HS-27A (cell line): ENCODE data around the gene MBOAT1.
"Not testable (repeated sequence)": the region's sequence is repeated elsewhere in the genome, so short reads cannot be mapped to it uniquely, and the experiment has no call there.

Experiments
- DNase-seq: peaks from one replicate; pipeline ENCODE4 v3.0.0-alpha.2; 2012; ENCODE audit warnings: low read depth, missing footprints

The MBOAT1 gene

DNA sequence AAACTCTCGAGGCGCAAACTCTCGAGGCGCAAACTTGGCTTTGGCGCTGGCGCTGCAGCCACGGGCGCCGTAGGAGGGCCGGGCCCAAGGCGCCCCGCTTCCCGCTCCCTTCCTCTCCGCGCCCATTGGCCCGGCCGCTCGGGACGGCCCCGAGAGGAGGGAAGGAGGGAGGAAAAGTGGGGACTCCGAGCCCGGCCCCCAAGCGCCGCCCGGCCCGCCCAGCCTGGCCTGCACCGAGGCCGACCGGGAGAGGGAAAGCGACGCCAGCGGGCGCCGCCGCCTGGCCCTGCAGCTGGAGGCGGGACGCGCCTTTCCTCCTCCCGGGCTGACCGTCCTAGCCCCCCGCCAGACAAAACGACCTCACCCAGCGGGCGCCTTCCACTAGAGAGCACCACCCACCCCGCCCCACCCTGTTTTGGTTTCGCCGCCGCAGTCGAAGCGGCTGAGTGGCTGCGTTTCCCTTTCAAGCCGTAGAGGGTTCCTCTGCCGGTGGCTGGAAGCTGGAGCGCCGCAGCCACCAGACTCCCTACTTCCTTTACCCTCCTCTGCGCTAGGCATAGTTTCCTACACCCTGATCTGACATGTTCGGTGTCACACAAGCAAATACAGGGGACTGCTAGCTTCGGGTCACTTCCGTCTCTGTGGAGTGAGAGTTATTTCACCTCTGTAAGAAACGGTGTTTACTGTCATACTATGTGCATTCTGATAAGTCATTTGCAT, at the start of gene MBOAT1:
Gene MBOAT1 (minus strand): TSS at position 78 of the 720 bp plus-strand sequence. CDS start 235 bp downstream, outside the sequence.
- DNase-seq: peak; percentile 77

GRCh38 chr6:20261685-20262084, 49.4 kb upstream of the MBOAT1 start:
- no peak for DNase-seq

- DNase-seq: no peak
These were observed 48.1 kb upstream of the MBOAT1 start for GRCh38 chr6:20260360-20260759.

- no peak for DNase-seq
These were observed 47.2 kb upstream of the MBOAT1 start for GRCh38 chr6:20259316-20260049.

DNA sequence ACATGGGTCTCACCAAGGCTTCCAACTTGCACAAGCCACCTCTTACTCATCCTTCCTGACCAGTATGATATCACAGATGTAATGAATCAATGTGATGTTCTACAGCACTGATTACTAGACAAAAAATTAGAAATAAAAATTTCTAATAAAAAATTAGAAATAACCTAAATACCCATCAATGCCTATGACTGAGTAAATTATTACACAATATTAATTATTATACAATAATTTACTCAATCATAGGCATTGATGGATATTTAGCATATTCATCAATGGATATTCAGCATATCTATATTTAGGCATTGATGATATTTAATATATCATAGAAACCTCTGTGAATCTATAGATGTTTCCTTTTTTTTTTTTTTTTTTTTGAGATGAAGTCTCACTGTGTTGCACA, 43.2 kb upstream of the MBOAT1 start:
- no peak for DNase-seq

GRCh38 chr6:20254295-20254694, 42.0 kb upstream of the MBOAT1 start:
- DNase-seq: no peak

DNA sequence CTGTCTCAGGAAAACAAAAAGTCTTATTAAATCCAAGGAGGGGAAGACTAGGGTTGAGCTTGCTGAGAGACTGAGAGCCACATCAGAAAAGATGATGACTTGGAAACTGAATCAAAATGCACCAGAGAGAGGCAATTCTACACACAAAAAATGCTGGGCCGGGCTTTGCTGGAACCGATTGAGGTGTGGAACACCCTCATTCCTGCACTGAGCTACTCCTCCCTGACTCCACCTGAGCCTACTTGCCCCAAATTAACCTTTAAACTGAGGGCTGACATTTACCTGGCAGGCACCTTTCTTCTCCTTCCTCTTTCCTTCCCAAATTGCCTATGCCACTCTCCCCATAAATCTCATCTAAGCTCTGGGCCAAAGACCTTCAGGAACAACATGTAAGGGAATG, 40.8 kb upstream of the MBOAT1 start:
- no peak for DNase-seq

- DNase-seq: no peak
These were observed 40.0 kb upstream of the MBOAT1 start for GRCh38 chr6:20252311-20252710.

DNA sequence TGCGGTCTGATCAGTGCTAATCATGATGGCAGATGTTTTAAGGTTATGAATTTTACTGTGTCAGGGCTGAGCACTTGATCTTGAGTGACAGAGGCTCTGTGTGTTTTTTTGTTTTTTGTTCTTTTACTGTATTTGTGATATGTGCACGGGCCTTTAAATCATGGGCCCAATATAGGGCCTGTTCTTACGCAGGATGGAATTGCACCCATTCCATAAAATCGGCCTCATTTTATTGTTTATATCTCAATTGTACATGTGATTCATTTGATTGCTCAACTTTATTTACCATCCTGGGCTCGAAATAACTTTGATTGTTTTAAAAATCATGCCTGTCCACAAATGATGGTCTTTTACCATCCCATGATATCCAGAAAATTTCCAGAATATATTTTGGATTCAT, 39.3 kb upstream of the MBOAT1 start:
- DNase-seq: no peak

- no peak for DNase-seq
These were observed 33.9 kb upstream of the MBOAT1 start for GRCh38 chr6:20246125-20246524.

DNA sequence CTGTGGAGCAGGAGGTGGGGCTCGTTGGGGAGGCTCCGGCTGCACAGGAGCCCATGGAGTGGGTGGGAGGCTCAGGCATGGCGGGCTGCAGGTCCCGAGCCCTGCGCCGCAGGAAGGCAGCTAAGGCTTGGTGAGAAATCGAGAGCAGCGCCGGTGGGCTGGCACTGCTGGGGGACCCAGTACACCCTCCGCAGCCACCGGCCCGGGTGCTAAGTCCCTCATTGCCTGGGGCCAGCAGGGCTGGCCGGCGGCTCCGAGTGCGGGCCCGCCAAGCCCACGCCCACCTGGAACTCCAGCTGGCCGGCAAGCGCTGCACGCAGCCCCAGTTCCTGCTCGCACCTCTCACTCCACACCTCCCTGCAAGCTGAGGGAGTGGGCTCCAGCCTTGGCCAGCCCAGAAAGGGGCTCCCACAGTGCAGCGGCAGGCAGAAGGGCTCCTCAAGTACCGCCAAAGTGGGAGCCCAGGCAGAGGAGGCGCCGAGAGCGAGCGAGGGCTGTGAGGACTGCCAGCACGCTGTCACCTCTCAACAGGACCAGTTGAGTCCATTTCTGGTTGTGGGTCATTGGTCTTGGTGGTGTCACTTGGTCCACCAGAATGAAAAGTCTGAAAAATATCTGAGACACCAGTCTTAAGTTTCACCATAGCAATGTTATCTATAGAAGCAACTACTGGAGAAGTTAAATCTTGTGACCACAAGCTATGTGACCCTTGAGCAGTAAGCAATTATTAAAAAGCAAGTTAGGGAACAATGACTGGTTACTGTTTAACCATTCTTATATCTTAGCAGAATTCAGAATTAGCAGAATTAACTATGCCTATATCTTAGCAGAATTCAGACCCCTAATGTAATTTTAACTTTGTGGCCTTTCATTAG, 32.8 kb upstream of the MBOAT1 start:
- not testable (repeated sequence) for DNase-seq

- no peak for DNase-seq
These were observed 31.0 kb upstream of the MBOAT1 start for GRCh38 chr6:20243288-20243687.

- DNase-seq: no peak
These were observed 30.1 kb upstream of the MBOAT1 start for GRCh38 chr6:20242397-20242796.

- DNase-seq: no peak
These were observed 28.8 kb upstream of the MBOAT1 start for GRCh38 chr6:20241102-20241501.

GRCh38 chr6:20238688-20239587, 26.7 kb upstream of the MBOAT1 start:
- no peak for DNase-seq

DNA sequence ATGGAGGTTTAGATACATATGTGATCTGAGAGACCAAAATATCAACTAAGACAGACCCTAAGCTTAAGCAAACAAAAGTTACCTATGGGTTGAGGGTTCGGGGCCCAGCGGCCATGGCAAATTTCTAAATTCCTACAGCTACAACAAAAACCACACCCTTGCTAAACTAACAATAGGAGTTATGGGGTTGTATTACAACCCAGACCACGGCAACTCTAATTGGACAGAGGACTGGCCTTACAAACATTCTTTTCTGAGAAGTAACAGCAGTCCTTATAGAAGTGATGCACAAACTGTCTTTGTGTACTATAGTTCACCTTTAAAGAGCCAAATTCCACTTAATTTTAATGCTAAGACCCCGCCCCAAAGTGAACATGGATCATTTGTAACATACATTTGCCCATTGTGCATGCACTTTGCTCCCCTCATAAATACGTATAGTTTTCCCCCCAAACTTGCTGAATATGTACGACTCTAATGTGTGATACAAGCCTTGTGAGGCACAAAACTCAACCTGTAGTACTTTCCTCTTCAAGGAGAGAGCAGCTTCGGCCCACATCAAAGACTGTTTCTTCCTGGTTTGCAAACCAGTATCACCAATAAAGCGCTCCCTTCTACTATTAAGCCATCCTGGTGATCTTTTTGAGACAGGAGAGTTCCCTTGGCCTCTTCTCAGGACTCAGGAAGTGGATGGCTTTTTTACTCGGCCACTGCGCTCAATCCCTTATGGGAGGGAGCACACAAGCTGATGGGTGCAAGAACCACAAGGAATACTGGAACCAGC, 25.6 kb upstream of the MBOAT1 start:
- DNase-seq: no peak

- no peak for DNase-seq
These were observed 24.8 kb upstream of the MBOAT1 start for GRCh38 chr6:20236909-20237600.

GRCh38 chr6:20236344-20236743, 24.1 kb upstream of the MBOAT1 start:
- no peak for DNase-seq

DNA sequence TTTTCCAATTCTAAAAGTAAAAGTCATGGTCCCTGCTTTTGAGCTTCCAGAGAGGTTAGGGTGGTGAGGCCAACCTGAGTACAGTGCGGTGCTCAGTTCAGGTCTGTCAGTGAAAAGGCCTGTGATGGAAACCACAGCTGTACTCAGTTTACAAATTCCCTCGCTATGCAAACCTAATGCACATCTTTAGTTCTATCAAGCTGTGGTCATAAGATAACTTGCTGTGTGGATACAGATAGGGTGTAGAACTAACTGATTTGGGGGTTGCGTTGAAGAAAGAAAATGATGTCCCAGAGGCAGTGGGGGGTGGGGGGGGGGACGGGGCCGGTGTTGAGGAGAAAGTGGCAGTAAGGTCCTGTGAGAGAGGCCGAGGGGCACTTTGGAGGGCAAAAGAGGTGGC, 22.8 kb upstream of the MBOAT1 start:
- DNase-seq: no peak

- no peak for DNase-seq
These were observed 21.9 kb upstream of the MBOAT1 start for GRCh38 chr6:20234136-20234535.
